GM12892 (cell line): ENCODE results near the gene PDCD11.

Experiments
- POLR2A ChIP-seq: IDR thresholded peaks from 2 replicates; pipeline ENCODE4 v1.6.1; 2011; ENCODE audit warnings: low read depth, low read length, control low read depth
- POLR2AphosphoS5 ChIP-seq: IDR thresholded peaks from 2 replicates; pipeline ENCODE4 v1.6.1; 2011; ENCODE audit warnings: low read depth, low read length, control low read depth
- TAF1 ChIP-seq: IDR thresholded peaks from 2 replicates; pipeline ENCODE4 v1.6.1; 2011; ENCODE audit warnings: low read depth, mild to moderate bottlenecking, control low read depth, low read length, borderline replicate concordance

GRCh38 chr10:103450201-103450695 is 53.8 kb downstream of the PDCD11 start:
- TF ChIP-seq TAF1 (no peak), POLR2A (no peak), POLR2AphosphoS5 (no peak)
